ENCODE measurements around the gene PIK3R1.
A peak's percentile ranks its signal among the peaks of the same experiment; 100 is the strongest.
"Not testable (repeated sequence)": the region's sequence is repeated elsewhere in the genome, so short reads cannot be mapped to it uniquely, and the experiment has no call there.

The PIK3R1 gene

DNA sequence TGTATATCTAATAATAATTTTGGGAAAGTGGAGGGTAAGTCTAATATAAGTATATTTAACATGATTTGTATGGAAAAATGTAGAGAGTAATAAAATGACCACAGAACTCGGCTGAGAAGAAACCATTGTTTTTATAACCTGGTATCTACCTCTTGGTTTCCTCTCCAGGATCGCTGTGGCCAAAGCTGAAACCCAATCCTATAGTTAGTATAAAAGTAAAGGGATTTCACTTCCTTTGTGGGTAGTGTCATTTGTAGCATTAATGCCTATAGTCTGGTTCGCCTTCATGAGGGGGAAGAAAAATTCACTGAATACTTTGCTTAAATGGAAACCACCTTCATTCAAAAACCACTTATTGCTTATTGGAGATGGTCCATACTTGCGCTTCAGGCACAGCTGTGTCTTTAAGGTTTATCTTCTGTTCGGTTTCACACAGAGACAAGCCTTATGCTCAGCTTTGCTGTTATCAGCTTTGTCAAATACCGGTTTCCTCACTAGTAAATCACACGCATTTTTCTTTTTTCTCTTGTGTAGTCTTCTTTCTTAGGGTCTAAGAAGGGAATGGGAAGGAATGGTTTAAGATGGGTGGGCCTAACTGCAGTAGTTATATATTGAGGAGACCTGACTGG lies 12.1 kb downstream of the PIK3R1 start:
- no peak overlapping the region for H3K4me3 Mint-ChIP-seq
- peaks cover 32% of the 10 kb centered on the region for H3K36me3 Mint-ChIP-seq (ENCODE audit: low read depth)
- H3K27ac Mint-ChIP-seq = no peak overlapping the region
- peaks cover 90% of the 10 kb centered on the region for H3K4me1 Mint-ChIP-seq
- DNase-seq = no peak
- no peak for ATAC-seq
- H3K27me3 Mint-ChIP-seq = no peaks in the 10 kb centered on the region
- H3K9me3 Mint-ChIP-seq = no peaks in the 10 kb centered on the region

DNA sequence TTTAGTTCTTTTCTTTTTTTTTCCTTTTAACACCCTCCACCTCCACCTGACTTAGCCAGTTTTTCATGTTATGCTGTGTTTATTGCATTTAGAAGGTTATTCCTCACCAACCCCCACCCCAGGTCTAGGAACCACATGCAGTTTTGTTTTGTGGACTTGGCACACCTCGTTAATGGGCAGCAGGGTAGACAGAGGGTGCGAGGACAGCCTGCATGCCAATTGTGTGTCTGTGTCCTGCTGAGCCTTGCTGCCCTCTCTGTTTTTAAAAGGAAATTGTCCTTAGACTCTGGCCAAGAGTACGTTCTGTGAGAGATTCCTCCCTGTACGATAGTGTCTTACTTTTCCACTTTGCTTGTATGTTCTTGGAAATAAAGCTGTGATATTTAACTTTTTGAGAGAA lies 13.9 kb downstream of the PIK3R1 start:
- peaks cover 86% of the 10 kb centered on the region for H3K4me1 Mint-ChIP-seq
- H3K4me3 Mint-ChIP-seq = no peak overlapping the region
- DNase-seq = no peak
- ATAC-seq = no peak
- no peaks in the 10 kb centered on the region for H3K9me3 Mint-ChIP-seq
- H3K27me3 Mint-ChIP-seq = no peaks in the 10 kb centered on the region
- no peak overlapping the region for H3K27ac Mint-ChIP-seq
- peaks cover 38% of the 10 kb centered on the region for H3K36me3 Mint-ChIP-seq (ENCODE audit: low read depth)

DNA sequence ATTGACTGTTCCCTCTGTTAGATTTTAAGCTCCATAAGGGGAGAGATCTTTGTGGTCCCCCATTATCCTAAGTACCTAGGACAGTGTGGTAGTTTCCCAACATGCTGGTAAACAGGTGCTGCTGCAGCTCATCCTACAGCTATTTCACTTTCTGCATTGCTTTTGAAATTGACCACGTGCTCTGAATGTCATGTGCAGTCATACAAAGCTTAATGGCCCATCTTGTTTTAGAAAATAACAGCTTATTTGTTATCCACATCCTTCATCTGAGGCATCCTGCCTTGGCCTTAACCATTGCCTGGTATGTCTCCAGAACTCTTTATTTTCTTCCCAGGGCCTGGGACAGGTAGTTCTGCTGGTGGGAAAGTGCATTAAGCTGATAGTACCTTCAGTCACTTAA lies 14.7 kb downstream of the PIK3R1 start:
- peaks cover 81% of the 10 kb centered on the region for H3K4me1 Mint-ChIP-seq
- DNase-seq (no peak), ATAC-seq (no peak)
- peaks cover 39% of the 10 kb centered on the region for H3K36me3 Mint-ChIP-seq (ENCODE audit: low read depth)
- no peak overlapping the region for H3K27ac Mint-ChIP-seq
- H3K4me3 Mint-ChIP-seq = no peak overlapping the region
- no peaks in the 10 kb centered on the region for H3K27me3 Mint-ChIP-seq
- H3K9me3 Mint-ChIP-seq = no peaks in the 10 kb centered on the region

DNA sequence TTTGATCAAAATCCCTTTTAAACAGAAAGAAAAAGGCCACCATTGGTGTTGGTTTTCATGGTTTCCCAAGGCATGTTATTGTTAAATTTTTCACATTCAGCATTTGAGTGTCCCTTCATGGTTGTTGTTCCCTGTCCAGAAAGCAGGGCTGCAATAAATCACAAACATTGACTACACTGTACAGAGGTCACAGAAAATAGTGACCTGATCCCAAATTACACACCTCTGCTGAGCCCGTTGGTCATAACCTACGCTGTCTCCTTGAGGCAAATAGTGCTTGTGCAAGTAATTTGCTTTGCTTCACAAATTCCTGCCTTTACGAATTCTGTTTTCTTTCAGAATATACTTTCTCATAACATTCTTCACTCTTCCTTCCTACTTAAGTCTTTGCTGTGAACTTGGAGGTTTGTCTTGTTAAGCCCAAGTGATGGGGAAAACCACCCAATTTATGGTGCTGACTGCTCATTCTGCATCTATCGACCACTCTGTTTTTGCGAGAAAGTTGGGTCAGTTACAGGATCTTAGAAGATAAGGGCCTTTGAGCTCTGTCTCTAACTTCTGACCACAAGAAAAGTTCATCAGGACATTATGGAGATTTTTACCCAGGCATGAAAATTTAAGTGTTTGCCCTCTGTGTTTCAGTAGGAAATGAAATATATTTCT lies 16.0 kb downstream of the PIK3R1 start:
- no peak for ATAC-seq
- no peaks in the 10 kb centered on the region for H3K27me3 Mint-ChIP-seq
- H3K4me1 Mint-ChIP-seq = peaks cover 77% of the 10 kb centered on the region
- no peaks in the 10 kb centered on the region for H3K9me3 Mint-ChIP-seq
- DNase-seq = no peak
- no peak overlapping the region for H3K27ac Mint-ChIP-seq
- peaks cover 35% of the 10 kb centered on the region for H3K36me3 Mint-ChIP-seq (ENCODE audit: low read depth)
- no peak overlapping the region for H3K4me3 Mint-ChIP-seq

DNA sequence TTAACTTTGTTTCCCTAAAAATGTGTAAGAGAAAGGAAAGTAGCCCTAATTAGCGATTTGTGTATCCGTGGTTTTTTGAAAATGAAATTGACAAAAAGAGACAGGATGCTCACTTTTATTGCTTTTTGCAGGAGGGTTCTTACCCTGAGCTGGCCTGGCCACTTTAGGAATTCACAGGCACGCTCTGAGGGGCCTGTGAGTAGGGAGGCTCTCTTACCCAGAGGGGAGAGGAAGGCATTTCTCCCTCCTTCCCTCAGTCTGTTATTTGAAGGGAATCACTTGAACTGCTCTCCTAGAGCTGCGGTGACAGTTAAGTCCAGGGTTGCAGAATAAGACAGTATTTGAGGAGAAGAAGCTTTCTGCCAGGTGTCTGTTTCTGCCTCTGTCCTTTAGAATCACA lies 16.7 kb downstream of the PIK3R1 start:
- DNase-seq (no peak), ATAC-seq (no peak)
- Mint-ChIP-seq H3K4me3 (no peak overlapping the region), H3K36me3 (ENCODE audit: low read depth) (peaks cover 31% of the 10 kb centered on the region), H3K27ac (no peak overlapping the region), H3K27me3 (no peaks in the 10 kb centered on the region), H3K4me1 (peaks cover 78% of the 10 kb centered on the region), H3K9me3 (no peaks in the 10 kb centered on the region)

DNA sequence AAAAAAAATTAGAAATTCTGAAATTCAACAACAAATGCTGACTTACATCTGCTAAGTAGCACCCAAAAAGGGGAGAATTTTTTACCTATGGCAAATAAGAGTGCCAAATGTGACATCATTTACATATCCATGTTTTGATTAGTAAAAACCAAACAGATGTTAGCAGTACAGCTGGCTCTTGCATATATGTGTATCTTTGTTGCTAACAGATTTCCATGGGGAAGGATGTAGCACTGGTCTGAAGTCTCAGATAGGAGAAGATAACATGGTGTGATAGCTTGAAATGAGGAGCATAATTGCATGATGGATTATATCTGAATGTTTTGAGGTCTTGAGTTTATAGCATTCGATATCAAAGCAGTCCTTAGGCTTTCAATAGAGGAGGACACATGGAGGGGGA lies 17.5 kb downstream of the PIK3R1 start:
- no peak overlapping the region for H3K4me3 Mint-ChIP-seq
- DNase-seq (no peak), ATAC-seq (no peak)
- no peaks in the 10 kb centered on the region for H3K27me3 Mint-ChIP-seq
- H3K4me1 Mint-ChIP-seq = peaks cover 77% of the 10 kb centered on the region
- H3K27ac Mint-ChIP-seq = no peak overlapping the region
- H3K9me3 Mint-ChIP-seq = no peaks in the 10 kb centered on the region
- H3K36me3 Mint-ChIP-seq (ENCODE audit: low read depth) = peaks cover 25% of the 10 kb centered on the region

DNA sequence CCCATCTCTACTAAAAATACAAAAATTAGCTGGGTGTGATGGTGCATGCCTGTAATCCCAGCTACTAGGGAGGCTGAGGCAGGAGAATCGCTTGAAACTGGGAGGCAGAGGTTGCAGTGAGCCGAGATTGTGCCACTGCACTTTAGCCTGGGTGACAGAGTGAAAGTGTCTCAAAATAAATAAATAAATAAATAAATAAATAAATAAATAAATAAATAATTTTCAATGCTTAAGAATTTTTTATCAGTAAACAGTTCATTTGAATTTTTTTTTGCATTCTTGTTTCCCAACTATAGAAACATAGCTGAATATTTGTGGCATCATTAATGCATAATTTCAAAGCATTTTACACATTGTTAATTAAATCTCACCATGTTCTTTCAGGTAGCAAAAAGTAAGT lies 19.7 kb downstream of the PIK3R1 start:
- ATAC-seq, H3K4me3 Mint-ChIP-seq, DNase-seq, H3K9me3 Mint-ChIP-seq, H3K27ac Mint-ChIP-seq, H3K27me3 Mint-ChIP-seq: not testable (repeated sequence)
- H3K36me3 Mint-ChIP-seq (ENCODE audit: low read depth) = peaks cover 21% of the 10 kb centered on the region
- H3K4me1 Mint-ChIP-seq = peaks cover 78% of the 10 kb centered on the region

DNA sequence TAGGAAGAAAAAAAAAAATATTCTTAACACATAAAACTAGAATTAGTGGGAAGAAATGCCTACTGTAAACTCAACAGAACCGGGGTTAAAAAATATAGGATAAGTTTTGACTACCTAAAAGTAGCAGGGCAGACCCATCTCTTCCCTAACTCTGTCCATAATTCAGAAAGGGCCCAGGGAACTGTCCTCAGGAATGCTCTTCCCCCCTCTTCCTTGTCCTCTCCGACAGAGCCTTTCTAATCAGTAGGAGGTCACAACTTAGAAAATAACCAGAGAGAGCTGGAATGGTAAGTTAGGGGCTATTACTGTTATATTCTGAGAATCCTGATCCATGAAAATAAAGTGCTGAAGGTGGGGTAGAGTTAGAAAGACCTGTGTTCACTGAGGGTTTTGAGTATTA lies 22.2 kb downstream of the PIK3R1 start:
- peaks cover 24% of the 10 kb centered on the region for H3K36me3 Mint-ChIP-seq (ENCODE audit: low read depth)
- no peak overlapping the region for H3K4me3 Mint-ChIP-seq
- peak overlapping the region; percentile 63 for H3K27ac Mint-ChIP-seq
- no peaks in the 10 kb centered on the region for H3K9me3 Mint-ChIP-seq
- ATAC-seq (no peak), DNase-seq (no peak)
- peaks cover 80% of the 10 kb centered on the region for H3K4me1 Mint-ChIP-seq
- H3K27me3 Mint-ChIP-seq = no peaks in the 10 kb centered on the region

DNA sequence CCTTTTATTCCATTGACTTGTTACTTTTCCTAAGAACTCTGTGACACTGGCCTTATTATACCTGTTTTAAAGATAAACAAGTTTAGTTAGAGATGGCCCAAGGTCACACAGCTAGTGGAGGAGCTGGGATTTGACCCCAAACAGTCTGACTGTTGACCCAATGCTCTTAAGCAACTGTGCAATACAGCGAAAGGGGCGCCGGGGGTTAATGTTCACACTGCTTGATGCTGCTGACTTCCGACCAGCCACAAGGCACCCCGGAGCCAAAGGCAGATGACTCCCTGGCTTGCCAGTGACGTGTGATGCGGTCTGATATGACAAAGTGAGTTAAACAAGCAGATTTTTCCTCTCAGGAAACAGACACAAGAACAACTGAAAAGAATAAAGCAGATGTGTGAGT lies 23.9 kb downstream of the PIK3R1 start:
- H3K9me3 Mint-ChIP-seq = no peaks in the 10 kb centered on the region

DNA sequence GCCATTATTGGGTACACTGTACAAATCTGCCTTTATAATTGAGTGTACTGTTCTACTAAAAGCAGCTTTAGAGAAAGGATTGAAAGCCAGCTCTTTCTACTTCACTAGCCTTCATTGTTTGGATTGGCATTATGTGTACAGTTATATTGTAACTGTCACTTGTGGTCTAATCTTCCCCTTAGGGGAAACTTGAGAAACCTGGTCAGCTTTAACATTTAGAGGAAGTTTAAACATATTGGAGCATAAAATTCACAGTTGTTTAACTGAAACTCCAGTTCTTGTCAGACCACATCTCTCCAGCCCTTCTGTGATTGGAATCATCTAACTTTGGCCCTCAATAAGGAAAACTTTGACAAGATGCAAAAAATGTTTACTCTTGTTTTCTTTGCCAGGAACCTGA lies 24.6 kb downstream of the PIK3R1 start:
- peaks cover 84% of the 10 kb centered on the region for H3K4me1 Mint-ChIP-seq
- H3K27me3 Mint-ChIP-seq = no peaks in the 10 kb centered on the region
- peak overlapping the region; percentile 97 for H3K27ac Mint-ChIP-seq
- DNase-seq = no peak
- peak overlapping the region; percentile 74 for H3K4me3 Mint-ChIP-seq
- peaks cover 24% of the 10 kb centered on the region for H3K36me3 Mint-ChIP-seq (ENCODE audit: low read depth)
- no peak for ATAC-seq
- no peaks in the 10 kb centered on the region for H3K9me3 Mint-ChIP-seq

More for the DNA sequence above, 23.9 kb downstream of the PIK3R1 start:
- Mint-ChIP-seq H3K27me3 (no peaks in the 10 kb centered on the region), H3K4me1 (peaks cover 82% of the 10 kb centered on the region), H3K36me3 (ENCODE audit: low read depth) (peaks cover 23% of the 10 kb centered on the region), H3K27ac (peak overlapping the region; percentile 94), H3K4me3 (peak overlapping the region; percentile 59)
- DNase-seq (peak; percentile 85), ATAC-seq (peak; percentile 98)

DNA sequence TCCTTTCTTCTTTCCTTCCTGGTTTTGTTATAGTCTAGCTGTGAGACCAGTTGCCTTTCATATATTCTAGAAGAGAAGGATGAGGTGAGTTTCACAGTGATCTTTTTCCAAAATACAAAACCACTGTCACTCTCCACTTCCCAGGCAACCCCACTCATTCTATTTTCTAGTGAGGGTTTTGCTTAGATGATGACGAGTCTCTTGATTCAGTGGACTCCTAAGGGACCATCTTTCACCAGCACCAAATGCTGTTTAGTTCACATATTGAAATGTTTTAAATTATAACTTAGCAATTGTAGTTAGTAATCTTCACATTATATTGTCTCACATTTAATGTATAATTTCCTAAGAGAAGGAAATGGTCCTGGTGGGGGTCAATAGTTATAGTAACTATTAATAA lies 25.2 kb downstream of the PIK3R1 start:
- Mint-ChIP-seq H3K9me3 (no peaks in the 10 kb centered on the region), H3K27me3 (no peaks in the 10 kb centered on the region), H3K4me3 (peak overlapping the region; percentile 74), H3K36me3 (ENCODE audit: low read depth) (peaks cover 23% of the 10 kb centered on the region), H3K27ac (peak overlapping the region; percentile 97), H3K4me1 (peaks cover 87% of the 10 kb centered on the region)
- DNase-seq (no peak), ATAC-seq (no peak)

DNA sequence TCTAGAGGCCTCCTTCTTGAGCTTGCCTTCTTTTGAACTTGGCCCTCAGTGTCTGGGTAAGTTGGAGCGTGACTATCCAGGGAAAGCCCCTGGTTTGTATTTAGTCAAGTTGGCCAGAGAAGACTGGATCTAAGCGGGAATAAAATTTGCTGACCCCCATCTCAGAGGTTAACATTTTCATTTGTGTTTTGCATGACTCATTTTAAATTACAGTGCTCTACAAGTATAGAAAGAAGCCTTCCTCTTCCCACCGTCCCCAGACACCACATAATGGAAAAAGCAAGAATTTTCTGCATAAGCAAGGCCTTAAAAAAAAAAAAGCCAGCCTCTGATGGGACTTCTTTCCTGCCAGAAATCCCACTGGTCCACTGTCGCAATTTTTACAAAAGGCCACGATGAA lies 27.2 kb downstream of the PIK3R1 start:
- H3K4me3 Mint-ChIP-seq = peak overlapping the region; percentile 27
- H3K36me3 Mint-ChIP-seq (ENCODE audit: low read depth) = peaks cover 20% of the 10 kb centered on the region
- peaks cover 79% of the 10 kb centered on the region for H3K4me1 Mint-ChIP-seq
- DNase-seq (no peak), ATAC-seq (no peak)
- no peaks in the 10 kb centered on the region for H3K27me3 Mint-ChIP-seq
- peak overlapping the region; percentile 78 for H3K27ac Mint-ChIP-seq
- no peaks in the 10 kb centered on the region for H3K9me3 Mint-ChIP-seq

DNA sequence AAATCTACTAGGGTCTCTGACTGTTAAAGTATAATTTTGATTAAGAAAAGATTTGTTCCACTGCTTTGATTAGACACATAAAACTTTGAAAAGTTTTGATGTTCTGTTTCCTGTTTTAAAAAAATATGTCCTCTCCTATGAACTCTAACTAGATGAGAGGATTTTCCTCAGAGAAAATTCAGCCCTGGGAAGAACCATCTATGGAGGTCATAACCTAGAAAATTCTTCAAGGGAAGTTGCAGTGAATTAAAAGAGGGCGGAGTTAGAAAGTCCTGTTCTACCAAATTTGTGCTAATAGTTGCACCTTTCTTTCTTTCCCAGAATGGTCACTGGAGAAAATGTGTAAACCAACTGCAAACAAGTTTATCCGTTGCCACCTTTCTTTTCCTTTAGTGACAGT lies 27.7 kb downstream of the PIK3R1 start:
- no peak for ATAC-seq
- peaks cover 74% of the 10 kb centered on the region for H3K4me1 Mint-ChIP-seq

DNA sequence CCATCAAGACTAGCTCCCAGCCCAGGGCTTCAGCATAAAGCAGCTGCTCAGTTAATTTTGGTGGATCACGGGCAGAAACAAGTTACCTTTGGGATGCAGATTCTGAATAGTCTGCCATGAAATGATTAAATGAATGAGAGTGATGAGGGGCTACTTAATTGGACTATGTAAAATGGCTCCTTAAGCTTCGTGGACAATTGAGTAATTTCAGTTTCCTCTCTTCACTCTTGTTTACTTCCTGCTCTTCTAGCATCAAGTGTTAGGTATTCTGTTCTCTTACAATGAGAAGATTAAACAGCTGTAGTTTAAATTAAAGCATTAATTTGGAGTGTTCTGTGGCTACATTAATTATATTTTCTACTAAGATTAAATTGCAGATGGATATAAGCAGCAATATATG lies 28.1 kb downstream of the PIK3R1 start:
- Mint-ChIP-seq H3K27me3 (no peaks in the 10 kb centered on the region), H3K4me3 (peak overlapping the region; percentile 9), H3K9me3 (no peaks in the 10 kb centered on the region), H3K27ac (peak overlapping the region; percentile 78), H3K4me1 (peaks cover 74% of the 10 kb centered on the region), H3K36me3 (ENCODE audit: low read depth) (peaks cover 20% of the 10 kb centered on the region)
- no peak for ATAC-seq
- DNase-seq = no peak

More for the DNA sequence above, 27.7 kb downstream of the PIK3R1 start:
- DNase-seq = no peak
- H3K27me3 Mint-ChIP-seq = no peaks in the 10 kb centered on the region
- H3K36me3 Mint-ChIP-seq (ENCODE audit: low read depth) = peaks cover 20% of the 10 kb centered on the region
- H3K27ac Mint-ChIP-seq = peak overlapping the region; percentile 78
- no peaks in the 10 kb centered on the region for H3K9me3 Mint-ChIP-seq
- peak overlapping the region; percentile 9 for H3K4me3 Mint-ChIP-seq

DNA sequence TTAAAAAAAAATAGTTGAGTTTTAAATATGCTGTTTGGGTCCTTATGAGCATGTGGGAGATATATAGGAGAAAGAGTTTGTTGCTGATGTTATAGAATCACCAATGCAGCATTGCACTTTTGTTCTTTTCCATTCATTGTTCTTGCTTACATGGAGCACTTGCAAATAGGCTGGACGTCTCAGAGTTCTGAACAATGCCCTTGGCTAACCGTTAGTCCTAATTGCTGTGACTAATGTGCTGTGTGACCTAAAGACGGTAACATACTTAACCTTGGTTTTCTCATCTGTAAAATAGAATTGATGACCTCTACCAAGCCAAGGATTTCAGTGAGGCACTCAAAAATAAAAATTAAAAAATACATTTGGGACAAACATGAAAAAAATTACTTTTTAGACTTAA lies 29.8 kb downstream of the PIK3R1 start:
- no peak overlapping the region for H3K4me3 Mint-ChIP-seq
- no peaks in the 10 kb centered on the region for H3K9me3 Mint-ChIP-seq
- H3K4me1 Mint-ChIP-seq = peaks cover 80% of the 10 kb centered on the region
- no peaks in the 10 kb centered on the region for H3K27me3 Mint-ChIP-seq
- H3K27ac Mint-ChIP-seq = no peak overlapping the region
- no peak for ATAC-seq
- H3K36me3 Mint-ChIP-seq (ENCODE audit: low read depth) = peaks cover 20% of the 10 kb centered on the region
- DNase-seq = no peak

All from activated naive CD8-positive, alpha-beta T cell treated with anti-CD3 and anti-CD28 coated beads, Interleukin-2, amount 50 U/mL, for 24 hours (primary cell).